GM12874 (cell line): ENCODE results near the gene SEBOX.

Source experiments
- TF ChIP-seq, protein P1 (sequence below): IDR thresholded peaks from 2 replicates; pipeline ENCODE4 v1.5.1; 2011; ENCODE audit warnings: low read depth, mild to moderate bottlenecking, control low read depth, low read length, moderate library complexity; ENCODE audit not compliant: insufficient read depth

SEBOX gene

DNA sequence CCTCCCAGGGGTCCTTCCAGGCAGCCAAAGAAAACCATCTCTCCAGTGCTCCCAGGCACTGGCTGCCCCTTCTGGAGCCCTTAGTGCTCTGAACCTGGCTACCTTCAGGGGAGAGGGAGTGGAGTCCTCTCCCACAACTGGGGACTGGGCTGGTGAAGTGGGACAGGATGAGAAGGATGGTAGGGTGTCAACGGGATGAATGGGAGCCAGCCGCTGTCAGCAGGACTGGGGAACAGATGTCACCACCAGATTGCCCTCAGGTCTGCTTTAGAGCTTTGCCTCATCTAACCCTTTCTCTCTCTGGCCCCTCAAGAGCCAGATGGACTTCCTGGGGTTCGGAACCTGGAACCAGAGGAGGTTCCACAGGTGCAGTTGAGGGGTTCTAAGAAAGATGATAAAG lies 488 bp upstream of the SEBOX start:
- TF ChIP-seq, protein P1, sequence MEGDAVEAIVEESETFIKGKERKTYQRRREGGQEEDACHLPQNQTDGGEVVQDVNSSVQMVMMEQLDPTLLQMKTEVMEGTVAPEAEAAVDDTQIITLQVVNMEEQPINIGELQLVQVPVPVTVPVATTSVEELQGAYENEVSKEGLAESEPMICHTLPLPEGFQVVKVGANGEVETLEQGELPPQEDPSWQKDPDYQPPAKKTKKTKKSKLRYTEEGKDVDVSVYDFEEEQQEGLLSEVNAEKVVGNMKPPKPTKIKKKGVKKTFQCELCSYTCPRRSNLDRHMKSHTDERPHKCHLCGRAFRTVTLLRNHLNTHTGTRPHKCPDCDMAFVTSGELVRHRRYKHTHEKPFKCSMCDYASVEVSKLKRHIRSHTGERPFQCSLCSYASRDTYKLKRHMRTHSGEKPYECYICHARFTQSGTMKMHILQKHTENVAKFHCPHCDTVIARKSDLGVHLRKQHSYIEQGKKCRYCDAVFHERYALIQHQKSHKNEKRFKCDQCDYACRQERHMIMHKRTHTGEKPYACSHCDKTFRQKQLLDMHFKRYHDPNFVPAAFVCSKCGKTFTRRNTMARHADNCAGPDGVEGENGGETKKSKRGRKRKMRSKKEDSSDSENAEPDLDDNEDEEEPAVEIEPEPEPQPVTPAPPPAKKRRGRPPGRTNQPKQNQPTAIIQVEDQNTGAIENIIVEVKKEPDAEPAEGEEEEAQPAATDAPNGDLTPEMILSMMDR = no peak

DNA sequence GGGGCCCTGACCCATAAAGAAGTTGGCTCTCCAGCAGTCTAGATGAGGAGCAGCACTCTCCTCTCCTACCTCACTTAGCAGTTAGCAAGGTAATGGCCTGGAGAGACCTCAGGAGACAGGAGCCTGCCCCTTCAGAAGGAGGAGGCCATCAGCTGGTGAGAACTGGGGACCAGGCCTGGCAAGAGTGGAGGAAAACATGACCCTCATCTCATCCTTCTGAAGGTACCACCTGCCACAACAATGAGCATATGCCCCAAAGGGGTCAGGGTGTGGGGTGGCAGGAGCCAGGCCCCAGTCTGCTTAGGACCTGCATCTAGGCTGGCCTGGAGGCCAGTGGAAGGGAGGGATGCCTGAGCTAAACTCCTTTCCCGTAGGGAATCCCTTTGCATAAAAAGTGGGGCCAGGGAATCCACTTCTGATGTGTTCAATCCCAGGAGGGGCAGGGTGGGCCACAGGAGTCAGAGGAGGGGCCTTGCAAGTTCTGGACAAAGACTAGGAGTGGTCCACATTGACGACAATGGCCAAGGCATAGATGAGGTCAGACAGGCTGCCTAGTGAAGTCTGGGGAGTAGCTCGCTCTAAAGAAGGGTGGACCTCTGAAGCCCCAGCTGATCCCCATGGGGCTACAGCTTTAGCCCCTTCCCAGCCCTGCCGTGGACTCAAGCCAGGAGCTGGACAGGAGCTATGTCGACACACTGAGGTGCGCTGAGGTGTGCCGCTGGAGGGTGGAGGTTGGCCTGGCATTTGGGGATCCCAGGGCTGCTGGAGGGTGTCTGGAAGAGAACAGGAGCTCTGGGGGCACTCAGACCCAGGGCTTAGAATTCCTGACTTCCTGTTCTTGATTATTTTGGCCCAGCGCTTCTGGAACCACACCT lies 986 bp downstream of the SEBOX start:
- TF ChIP-seq, protein P1 = no peak

DNA sequence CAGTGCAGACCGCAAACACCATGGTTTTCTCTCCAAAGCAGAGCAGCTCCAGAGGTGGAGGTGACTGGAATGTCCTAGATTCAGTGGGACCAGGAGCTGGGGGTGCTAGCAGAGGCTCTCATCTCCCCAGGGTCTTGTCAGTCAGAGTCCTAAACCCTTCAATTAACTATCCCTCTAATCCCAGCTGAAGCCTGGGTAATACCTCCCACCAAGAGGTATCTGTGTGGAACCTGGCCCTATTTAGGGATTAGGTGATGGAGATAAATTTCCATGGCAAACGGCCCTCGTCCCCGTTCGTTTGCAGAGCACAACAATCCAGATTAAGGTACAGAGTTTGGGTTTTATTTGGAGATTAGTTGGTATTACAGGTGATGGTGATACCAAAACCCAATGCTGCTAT lies 1.8 kb downstream of the SEBOX start:
- TF ChIP-seq, protein P1 = no peak

DNA sequence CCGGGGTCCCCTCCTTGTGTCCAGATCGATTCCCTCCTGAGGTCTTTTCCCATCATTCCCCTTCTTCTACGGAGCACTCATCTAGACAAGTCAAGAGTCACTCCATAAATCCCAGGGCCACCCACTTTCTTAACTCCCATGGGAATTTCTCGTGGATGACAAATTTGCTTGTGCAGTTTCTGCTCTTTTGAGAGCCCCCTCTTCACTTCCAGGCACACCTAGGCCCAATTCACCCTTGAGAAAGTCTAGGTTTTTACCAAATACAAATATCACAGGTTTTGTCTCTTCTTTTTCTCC lies 7.2 kb downstream of the SEBOX start:
- TF ChIP-seq, protein P1 = no peak

DNA sequence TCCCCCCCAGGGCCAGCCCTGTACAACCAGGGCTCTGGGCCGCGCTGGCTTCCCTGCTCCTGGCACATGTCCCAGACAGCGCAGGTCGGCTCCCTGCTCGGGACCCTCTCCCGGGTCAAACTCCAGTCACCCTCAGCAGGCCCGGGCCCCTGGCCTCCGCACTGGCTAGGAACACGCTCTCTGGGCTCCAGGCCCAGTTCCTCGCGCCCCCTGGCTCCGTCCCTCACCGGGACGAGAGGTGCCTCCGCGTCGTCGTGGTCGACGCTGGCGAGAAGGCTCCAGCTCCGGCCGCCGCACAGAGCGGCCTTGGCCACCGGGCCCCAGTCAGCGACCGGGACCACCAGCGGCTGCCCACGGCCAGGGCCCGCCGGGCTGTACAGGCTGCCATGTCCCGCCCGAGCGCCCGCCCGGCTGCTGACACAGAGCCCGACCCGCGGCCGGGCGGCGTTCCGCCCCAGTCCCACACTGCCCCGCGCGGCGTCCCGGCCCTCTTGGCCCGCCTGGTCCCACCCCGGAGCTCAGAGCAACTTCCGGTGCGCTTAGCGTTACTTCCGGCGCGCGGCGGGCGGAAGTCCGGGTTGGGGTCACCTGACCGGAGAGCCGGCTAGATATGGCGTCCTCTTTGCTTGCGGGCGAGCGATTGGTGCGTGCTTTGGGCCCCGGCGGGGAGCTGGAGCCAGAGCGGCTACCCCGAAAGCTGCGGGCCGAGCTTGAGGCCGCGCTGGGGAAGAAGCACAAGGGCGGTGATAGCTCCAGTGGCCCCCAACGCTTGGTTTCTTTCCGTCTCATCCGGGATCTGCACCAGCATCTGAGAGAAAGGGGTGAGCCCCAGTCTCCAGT lies 7.7 kb downstream of the SEBOX start, which contains the start of gene POLDIP2:
POLDIP2 (minus strand) TSS at position 467 of the 840 bp plus-strand sequence; CDS start at position 388, 79 bp downstream.
- TF ChIP-seq, protein P1 = no peak

DNA sequence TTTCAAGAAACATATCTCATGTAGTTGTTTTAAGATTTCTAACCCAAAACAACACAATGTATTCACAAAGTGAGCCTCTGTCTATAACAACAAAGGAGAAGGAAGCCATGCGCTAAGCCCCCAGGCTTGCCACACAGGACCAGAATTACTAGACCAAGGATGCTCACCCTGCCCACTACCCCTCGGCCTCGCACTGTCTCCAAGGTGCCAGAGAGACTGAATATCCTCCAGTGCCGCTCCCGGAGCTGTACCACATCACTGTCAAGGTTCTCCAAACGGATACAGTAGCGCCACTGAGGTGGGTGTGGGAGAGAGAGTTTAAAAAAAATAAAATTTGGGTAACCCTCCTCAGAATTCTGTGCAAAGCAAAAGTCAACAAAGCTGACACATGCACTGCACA lies 14.7 kb downstream of the SEBOX start:
- TF ChIP-seq, protein P1 = no peak

DNA sequence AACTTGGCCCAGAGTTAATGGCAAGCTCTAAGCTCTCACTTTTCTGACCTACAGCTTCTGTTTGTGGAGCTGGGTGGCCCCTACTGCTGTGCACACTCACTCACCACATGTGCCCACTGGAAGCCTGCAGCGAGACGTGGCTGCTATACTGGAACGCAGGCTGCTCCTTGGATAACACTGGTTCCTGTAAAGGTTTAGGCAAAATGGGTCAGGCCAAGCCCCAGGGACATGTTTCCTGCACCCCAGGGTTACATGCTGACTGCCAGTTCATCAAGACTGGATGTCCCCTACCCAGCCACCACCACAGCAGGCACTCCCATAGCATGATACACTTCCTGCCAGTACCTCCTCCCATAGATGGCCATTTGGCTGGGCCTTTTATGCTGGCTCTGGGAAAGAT lies 16.0 kb downstream of the SEBOX start:
- TF ChIP-seq, protein P1 = no peak
